ENCODE data around the gene CELF6.

DNA sequence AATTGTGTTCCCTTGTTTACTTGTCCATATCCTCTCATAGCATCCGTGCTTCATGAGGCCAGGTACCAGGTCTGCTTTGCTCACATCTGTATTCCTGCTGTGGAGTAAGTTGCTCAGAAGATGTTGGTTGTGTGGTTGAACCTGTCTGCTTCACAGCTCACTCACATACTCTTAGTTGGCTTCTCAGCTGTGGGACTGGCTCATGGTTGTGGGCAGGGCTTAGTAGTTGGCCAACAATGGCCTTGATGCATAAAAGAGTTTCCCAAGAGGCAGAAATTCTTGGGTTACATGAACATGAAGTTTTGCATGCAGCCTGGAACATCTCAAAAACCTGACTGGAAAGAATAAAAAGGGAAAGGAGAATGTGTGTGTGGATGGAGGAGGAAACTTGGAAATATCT lies 17.0 kb downstream of the CELF6 start:
- TF ChIP-seq, protein P1, sequence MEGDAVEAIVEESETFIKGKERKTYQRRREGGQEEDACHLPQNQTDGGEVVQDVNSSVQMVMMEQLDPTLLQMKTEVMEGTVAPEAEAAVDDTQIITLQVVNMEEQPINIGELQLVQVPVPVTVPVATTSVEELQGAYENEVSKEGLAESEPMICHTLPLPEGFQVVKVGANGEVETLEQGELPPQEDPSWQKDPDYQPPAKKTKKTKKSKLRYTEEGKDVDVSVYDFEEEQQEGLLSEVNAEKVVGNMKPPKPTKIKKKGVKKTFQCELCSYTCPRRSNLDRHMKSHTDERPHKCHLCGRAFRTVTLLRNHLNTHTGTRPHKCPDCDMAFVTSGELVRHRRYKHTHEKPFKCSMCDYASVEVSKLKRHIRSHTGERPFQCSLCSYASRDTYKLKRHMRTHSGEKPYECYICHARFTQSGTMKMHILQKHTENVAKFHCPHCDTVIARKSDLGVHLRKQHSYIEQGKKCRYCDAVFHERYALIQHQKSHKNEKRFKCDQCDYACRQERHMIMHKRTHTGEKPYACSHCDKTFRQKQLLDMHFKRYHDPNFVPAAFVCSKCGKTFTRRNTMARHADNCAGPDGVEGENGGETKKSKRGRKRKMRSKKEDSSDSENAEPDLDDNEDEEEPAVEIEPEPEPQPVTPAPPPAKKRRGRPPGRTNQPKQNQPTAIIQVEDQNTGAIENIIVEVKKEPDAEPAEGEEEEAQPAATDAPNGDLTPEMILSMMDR (IDR thresholded peaks at IDR 0.05): no peak
- TF ChIP-seq POLR2AphosphoS5 (IDR thresholded peaks at IDR 0.05) (no peak), POLR2A (IDR thresholded peaks at IDR 0.05) (no peak)
